ENCODE results near the gene CCDC40.

The CCDC40 gene

GRCh38 chr17:80116921-80117380 lies 80.5 kb downstream of the CCDC40 start:
- no peak for DNase-seq (ENCODE audit: low read depth in 1 of 2, low spot score in 1 of 2)
- no peak for TF ChIP-seq JUND (IDR thresholded peaks at IDR 0.05; ENCODE audit: low read depth)
- in situ Hi-C loops (cut with HindIII; ENCODE audit: low pct_unique_long_range_greater_than_20kb, low sequenced_read_pairs): no loop called here

DNA sequence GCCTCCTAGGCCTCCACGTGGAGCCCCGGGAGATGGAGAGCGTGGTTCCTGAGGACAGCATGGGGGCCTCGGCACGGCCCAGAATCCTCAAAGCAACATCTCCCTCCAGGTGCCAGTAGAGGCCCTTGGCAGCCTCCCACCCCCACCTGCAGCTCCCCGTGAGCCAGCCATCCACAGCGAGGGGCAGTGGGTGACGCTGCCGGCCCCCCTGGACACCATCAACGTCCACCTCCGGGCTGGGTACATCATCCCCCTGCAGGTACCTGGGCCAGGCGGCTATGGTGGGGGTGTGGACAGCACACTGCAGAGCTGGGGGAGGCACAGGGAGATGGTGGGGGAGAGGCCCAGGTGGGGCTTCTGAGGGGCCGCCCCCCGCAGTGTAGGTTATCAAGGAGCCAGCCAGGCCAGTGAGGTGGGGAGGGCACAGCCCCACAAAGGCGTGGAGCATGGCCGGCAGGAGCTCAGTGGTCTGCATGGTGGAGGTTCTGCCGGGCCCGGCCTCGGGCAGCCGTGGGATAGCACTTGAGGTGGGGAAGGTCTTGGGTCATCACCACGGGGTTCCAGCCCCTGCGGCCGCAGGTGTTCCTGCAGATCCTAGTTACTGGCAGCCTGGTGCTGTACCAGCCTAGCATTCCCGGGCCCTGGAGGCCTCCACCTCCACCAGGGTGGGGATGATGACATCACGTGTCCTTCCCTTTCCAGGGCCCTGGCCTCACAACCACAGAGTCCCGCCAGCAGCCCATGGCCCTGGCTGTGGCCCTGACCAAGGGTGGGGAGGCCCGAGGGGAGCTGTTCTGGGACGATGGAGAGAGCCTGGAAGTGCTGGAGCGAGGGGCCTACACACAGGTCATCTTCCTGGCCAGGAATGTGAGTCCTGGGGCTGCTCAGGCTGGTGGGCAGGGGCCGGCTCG lies 81.3 kb downstream of the CCDC40 start:
- in situ Hi-C loops (cut with HindIII; ENCODE audit: low pct_unique_long_range_greater_than_20kb, low sequenced_read_pairs): no loop called here

DNA sequence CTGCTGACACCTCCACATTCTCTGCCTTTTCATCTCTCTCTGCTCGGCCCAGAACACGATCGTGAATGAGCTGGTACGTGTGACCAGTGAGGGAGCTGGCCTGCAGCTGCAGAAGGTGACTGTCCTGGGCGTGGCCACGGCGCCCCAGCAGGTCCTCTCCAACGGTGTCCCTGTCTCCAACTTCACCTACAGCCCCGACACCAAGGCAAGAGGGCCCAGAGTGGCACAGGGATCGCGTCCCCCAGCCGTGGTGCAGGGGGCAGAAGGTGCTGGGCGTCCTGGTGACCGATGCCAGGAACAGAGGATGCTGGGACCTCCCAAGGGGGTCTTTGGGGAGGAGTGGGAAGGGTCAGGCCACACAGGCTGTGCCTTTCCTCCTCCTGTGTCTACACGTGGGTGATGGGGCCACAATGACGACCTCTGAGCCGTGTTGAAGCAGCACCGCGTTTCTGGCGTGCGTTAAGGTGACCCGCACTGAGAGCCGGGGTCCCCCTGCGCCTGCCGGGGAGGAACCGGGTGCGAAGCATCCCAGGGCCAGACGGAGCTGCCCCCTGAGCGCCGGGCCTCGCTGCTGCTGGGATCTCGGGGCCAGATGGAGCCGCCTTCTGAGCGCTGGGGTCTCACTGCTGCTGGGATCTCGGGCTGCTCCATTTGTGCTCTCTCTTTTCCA lies 82.3 kb downstream of the CCDC40 start:
- DNase-seq (ENCODE audit: low read depth in 1 of 2, low spot score in 1 of 2): no peak
- in situ Hi-C loops (cut with HindIII; ENCODE audit: low pct_unique_long_range_greater_than_20kb, low sequenced_read_pairs): no loop called here
- TF ChIP-seq JUND (IDR thresholded peaks at IDR 0.05; ENCODE audit: low read depth): no peak

More for the DNA sequence above, 81.3 kb downstream of the CCDC40 start:
- TF ChIP-seq JUND (IDR thresholded peaks at IDR 0.05; ENCODE audit: low read depth): no peak
- no peak for DNase-seq (ENCODE audit: low read depth in 1 of 2, low spot score in 1 of 2)

DNA sequence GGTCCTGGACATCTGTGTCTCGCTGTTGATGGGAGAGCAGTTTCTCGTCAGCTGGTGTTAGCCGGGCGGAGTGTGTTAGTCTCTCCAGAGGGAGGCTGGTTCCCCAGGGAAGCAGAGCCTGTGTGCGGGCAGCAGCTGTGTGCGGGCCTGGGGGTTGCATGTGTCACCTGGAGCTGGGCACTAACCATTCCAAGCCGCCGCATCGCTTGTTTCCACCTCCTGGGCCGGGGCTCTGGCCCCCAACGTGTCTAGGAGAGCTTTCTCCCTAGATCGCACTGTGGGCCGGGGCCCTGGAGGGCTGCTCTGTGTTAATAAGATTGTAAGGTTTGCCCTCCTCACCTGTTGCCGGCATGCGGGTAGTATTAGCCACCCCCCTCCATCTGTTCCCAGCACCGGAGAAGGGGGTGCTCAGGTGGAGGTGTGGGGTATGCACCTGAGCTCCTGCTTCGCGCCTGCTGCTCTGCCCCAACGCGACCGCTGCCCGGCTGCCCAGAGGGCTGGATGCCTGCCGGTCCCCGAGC lies 82.9 kb downstream of the CCDC40 start:
- no peak for TF ChIP-seq JUND (IDR thresholded peaks at IDR 0.05; ENCODE audit: low read depth)
- no peak for DNase-seq (ENCODE audit: low read depth in 1 of 2, low spot score in 1 of 2)
- in situ Hi-C loops (cut with HindIII; ENCODE audit: low pct_unique_long_range_greater_than_20kb, low sequenced_read_pairs): no loop called here

GRCh38 chr17:80119839-80120238 lies 83.4 kb downstream of the CCDC40 start:
- in situ Hi-C loops (cut with HindIII; ENCODE audit: low pct_unique_long_range_greater_than_20kb, low sequenced_read_pairs): no loop called here
- TF ChIP-seq JUND (IDR thresholded peaks at IDR 0.05; ENCODE audit: low read depth): no peak
- DNase-seq (ENCODE audit: low read depth in 1 of 2, low spot score in 1 of 2): no peak

DNA sequence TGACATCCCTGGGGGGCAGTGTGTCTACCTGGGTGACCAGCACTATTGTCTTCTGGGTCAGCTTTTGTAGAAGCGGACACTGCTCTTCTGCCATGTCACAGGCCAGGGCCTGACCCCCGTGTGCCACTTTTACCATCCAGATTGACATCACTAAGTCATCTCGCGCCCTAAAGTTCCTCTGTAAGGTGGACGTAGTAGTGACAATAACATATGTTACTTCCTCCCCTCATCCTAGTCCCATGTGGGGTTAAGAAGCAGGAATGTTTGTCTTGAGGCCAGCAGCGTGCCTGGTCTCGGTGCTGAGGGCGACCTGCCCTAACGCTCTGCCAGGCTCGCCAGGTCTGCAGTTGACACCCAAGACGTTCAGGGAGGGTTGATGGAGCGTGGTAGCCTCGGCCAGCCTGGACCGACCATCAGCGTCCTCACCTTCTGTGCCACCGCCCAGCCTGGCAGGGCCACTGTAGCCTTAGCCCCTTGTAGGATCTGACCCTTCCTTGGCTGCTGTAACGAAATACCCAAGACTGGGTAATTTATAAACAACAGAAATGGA lies 85.7 kb downstream of the CCDC40 start:
- DNase-seq (ENCODE audit: low read depth in 1 of 2, low spot score in 1 of 2): no peak
- no peak for TF ChIP-seq JUND (IDR thresholded peaks at IDR 0.05; ENCODE audit: low read depth)

DNA sequence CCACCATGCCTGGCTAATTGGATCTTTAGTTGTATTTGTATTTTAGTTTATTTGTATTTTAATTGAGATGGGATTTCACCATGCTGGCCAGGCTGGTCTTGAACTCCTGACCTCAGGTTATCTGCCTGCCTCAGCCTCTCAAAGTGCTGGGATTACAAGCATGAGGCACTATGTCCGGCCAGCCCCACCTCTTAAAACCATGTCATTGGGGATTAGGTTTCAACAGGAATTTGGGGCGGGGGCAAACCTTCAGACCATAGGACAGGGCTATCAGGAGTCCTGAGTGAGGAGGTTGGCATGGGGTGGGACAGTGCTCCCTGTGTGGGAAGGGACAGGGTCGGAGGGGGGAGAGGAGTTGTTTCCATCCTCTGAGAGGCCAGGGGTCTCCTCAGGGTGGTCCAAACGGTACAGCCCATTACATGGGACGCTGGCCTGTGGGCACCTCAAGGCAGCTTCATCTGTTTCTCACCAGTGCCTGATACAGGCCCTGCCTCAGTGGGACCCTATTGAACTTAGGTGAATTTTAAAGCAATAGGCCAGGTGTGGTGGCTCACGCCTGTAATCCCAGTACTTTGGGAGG lies 86.6 kb downstream of the CCDC40 start:
- TF ChIP-seq JUND (IDR thresholded peaks at IDR 0.05; ENCODE audit: low read depth): no peak
- DNase-seq (ENCODE audit: low read depth in 1 of 2, low spot score in 1 of 2): no peak
- in situ Hi-C loops (cut with HindIII; ENCODE audit: low pct_unique_long_range_greater_than_20kb, low sequenced_read_pairs): no loop called here

More for the DNA sequence above, 85.7 kb downstream of the CCDC40 start:
- in situ Hi-C loops (cut with HindIII; ENCODE audit: low pct_unique_long_range_greater_than_20kb, low sequenced_read_pairs): no loop called here

- DNase-seq (ENCODE audit: low read depth in 1 of 2, low spot score in 1 of 2): no peak
- in situ Hi-C loops (cut with HindIII; ENCODE audit: low pct_unique_long_range_greater_than_20kb, low sequenced_read_pairs): no loop called here
- no peak for TF ChIP-seq JUND (IDR thresholded peaks at IDR 0.05; ENCODE audit: low read depth)
Observed at GRCh38 chr17:80123791-80124190, 87.3 kb downstream of the CCDC40 start.

DNA sequence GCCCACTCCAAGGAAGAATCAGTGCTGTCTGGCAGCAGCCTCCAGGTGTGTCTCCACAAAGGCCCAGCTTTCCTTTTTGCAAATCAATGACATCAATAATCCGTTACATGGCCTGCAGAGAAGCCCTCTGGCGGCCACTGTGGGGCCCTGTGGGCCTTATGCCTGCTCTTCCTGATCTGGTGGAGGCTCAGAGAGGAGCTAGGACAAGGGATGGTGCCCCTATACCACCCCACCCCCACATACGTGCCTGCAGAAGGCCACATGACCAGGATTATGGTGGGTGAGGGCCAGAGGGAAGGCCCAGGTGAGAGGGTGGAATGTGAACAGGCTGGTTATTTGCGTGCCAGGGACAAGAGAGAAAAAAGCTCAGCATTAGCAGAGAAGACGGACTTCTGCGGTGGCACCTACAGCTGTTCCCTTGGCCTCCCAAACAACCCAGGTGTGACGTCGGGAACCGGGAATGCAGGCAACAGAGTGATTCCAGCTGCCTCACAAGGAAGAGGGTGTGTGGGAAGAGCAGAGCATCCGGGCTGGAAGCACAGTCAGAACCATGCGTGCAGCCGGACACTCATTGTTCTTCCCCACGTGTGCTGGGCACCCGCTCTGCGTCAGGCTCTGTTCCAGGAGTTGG lies 88.0 kb downstream of the CCDC40 start:
- in situ Hi-C loops (cut with HindIII; ENCODE audit: low pct_unique_long_range_greater_than_20kb, low sequenced_read_pairs): no loop called here
- no peak for TF ChIP-seq JUND (IDR thresholded peaks at IDR 0.05; ENCODE audit: low read depth)
- DNase-seq (ENCODE audit: low read depth in 1 of 2, low spot score in 1 of 2): peak; percentile 63 to 87

GRCh38 chr17:80125656-80126448 lies 89.4 kb downstream of the CCDC40 start:
- no peak for TF ChIP-seq JUND (IDR thresholded peaks at IDR 0.05; ENCODE audit: low read depth)
- in situ Hi-C loops (cut with HindIII; ENCODE audit: low pct_unique_long_range_greater_than_20kb, low sequenced_read_pairs): no loop called here
- DNase-seq (ENCODE audit: low read depth in 1 of 2, low spot score in 1 of 2): no peak

DNA sequence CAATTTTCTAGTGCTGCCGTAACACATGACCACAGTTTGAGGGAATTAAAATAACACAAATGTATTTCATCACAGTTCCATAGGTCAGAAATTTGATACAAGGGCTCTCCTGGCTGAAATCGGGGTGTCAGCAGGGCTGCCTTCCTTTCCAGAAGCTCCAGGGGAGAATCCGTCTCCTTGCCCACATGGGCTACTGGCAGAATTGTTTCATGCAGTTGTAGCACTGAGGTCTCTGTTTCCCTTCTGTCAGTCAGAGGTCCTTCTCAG lies 89.9 kb downstream of the CCDC40 start:
- in situ Hi-C loops (cut with HindIII; ENCODE audit: low pct_unique_long_range_greater_than_20kb, low sequenced_read_pairs): no loop called here
- DNase-seq (ENCODE audit: low read depth in 1 of 2, low spot score in 1 of 2): no peak
- TF ChIP-seq JUND (IDR thresholded peaks at IDR 0.05; ENCODE audit: low read depth): no peak

Data from T47D (cell line).